ENCODE results near the gene KCMF1. TPM values are rescaled to one million over a fixed set of nuclear protein-coding genes. Genes with fewer than 3 reads are reported as not detected.

Gene KCMF1
- total RNA-seq, 2 donors from 2014 or later: 40.6 to 46.7 TPM

GRCh38 chr2:84946204-84947009, 24.6 kb upstream of the KCMF1 start:
- TF ChIP-seq CTCF (IDR thresholded peaks at IDR 0.05): no peak
- Histone ChIP-seq H3K36me3 (no peaks in the 10 kb centered on the region), H3K9me3 (no peaks in the 10 kb centered on the region), H3K27ac (no peak overlapping the region), H3K27me3 (replicated peaks; ENCODE audit: insufficient read depth) (no peaks in the 10 kb centered on the region), H3K4me3 (no peak overlapping the region), H3K4me1 (ENCODE audit: control insufficient read depth in 1 of 2, low read depth in 2 of 2) (no peaks in the 10 kb centered on the region)
- ATAC-seq (ENCODE audit: insufficient number of reproducible peaks, low FRiP score, low read depth): no peak
- no peak for DNase-seq (ENCODE audit: low spot score)

DNA sequence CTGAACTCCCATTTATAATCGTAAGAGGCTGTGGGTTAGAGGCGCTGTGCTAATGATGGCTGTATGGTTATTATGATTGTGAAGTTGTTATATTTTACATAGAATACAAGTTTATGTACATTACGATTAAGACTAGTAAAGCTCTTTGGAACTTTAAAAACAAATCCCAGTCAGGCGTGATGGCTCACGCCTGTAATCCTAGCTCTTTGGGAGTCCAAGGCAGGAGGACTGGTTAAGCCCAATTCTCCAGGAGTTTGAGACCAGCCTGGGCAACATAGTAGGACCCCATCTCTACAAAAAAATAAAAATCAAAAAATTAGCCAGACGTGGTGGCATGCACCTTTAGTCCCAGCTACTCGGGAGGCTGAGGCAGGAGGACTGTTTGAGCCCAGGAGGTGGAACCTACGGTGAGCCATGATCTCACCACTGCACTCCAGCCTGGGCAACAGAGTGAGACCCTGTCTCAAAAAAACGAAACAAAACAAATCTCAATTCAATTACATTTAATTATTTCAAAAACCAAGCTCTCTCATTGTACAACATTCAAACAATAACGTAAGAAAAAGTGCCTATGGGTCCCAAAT, 23.9 kb upstream of the KCMF1 start:
- no peak for DNase-seq (ENCODE audit: low spot score)
- no peak overlapping the region for H3K4me3 ChIP-seq
- no peaks in the 10 kb centered on the region for H3K36me3 ChIP-seq
- no peaks in the 10 kb centered on the region for H3K9me3 ChIP-seq
- TF ChIP-seq CTCF (IDR thresholded peaks at IDR 0.05): no peak
- no peaks in the 10 kb centered on the region for H3K27me3 ChIP-seq (replicated peaks; ENCODE audit: insufficient read depth)
- no peak for ATAC-seq (ENCODE audit: insufficient number of reproducible peaks, low FRiP score, low read depth)
- H3K4me1 ChIP-seq (ENCODE audit: control insufficient read depth in 1 of 2, low read depth in 2 of 2): no peaks in the 10 kb centered on the region
- no peak overlapping the region for H3K27ac ChIP-seq

GRCh38 chr2:84953535-84953934, 17.4 kb upstream of the KCMF1 start:
- H3K4me1 ChIP-seq (ENCODE audit: control insufficient read depth in 1 of 2, low read depth in 2 of 2): peaks cover 8 to 10% of the 10 kb centered on the region in 2 donors
- no peak for ATAC-seq (ENCODE audit: insufficient number of reproducible peaks, low FRiP score, low read depth)
- H3K9me3 ChIP-seq: no peaks in the 10 kb centered on the region
- no peaks in the 10 kb centered on the region for H3K27me3 ChIP-seq (replicated peaks; ENCODE audit: insufficient read depth)
- H3K27ac ChIP-seq: no peak overlapping the region
- H3K4me3 ChIP-seq: no peak overlapping the region
- no peaks in the 10 kb centered on the region for H3K36me3 ChIP-seq
- TF ChIP-seq CTCF (IDR thresholded peaks at IDR 0.05): no peak
- no peak for DNase-seq (ENCODE audit: low spot score)

DNA sequence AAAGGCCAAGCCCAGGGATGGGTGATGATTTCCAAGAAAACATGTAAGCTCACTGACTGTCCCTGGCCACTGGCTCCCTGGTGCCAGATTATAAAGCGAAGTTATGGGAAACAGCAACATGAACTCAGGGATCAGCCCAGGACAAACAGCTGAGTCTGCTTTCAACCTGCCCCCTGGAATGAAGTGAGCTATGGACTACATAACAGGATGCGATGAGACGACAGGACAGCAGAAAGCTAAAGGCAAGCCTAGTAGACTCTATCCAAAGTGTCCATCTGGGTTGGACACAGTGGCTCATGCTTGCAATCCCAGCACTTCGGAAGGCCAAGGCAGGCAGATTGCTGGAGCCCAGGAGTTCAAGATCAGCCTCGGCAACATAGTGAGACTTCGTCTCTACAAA, 16.6 kb upstream of the KCMF1 start:
- no peak for DNase-seq (ENCODE audit: low spot score)
- Histone ChIP-seq H3K9me3 (no peaks in the 10 kb centered on the region), H3K27ac (no peak overlapping the region), H3K36me3 (no peaks in the 10 kb centered on the region), H3K4me3 (no peak overlapping the region), H3K4me1 (ENCODE audit: control insufficient read depth in 1 of 2, low read depth in 2 of 2) (peaks cover 12 to 14% of the 10 kb centered on the region in 2 donors), H3K27me3 (replicated peaks; ENCODE audit: insufficient read depth) (no peaks in the 10 kb centered on the region)
- no peak for ATAC-seq (ENCODE audit: insufficient number of reproducible peaks, low FRiP score, low read depth)
- no peak for TF ChIP-seq CTCF (IDR thresholded peaks at IDR 0.05)

GRCh38 chr2:84956334-84957297, 14.3 kb upstream of the KCMF1 start:
- Histone ChIP-seq H3K4me1 (ENCODE audit: control insufficient read depth in 1 of 2, low read depth in 2 of 2) (peaks cover 12 to 19% of the 10 kb centered on the region in 2 donors), H3K4me3 (no peak overlapping the region), H3K27ac (no peak overlapping the region), H3K9me3 (no peaks in the 10 kb centered on the region), H3K27me3 (replicated peaks; ENCODE audit: insufficient read depth) (no peaks in the 10 kb centered on the region), H3K36me3 (no peaks in the 10 kb centered on the region)
- ATAC-seq (ENCODE audit: insufficient number of reproducible peaks, low FRiP score, low read depth) (no peak), DNase-seq (ENCODE audit: low spot score) (no peak)
- TF ChIP-seq CTCF (IDR thresholded peaks at IDR 0.05): no peak

Measured in thoracic aorta (tissue), 2 donors.